ENCODE results near the gene CPB1.

DNA sequence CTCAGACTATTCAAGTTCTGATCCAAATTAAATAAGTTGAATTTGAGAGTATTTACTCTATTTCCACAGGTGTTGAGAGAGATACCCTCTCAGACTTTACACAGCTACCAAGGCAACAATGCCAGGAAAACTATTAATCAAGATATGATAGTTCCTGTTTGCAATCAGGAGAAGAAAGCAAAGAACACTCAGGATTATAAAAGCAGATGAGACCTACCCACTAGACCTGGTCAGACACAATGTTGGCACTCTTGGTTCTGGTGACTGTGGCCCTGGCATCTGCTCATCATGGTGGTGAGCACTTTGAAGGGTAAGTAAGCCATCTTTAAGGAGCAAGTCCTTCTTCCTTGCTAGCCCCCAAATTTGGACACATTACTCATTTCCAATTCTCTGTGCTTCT lies at the start of gene CPB1:
- TF ChIP-seq KDM1A (IDR thresholded peaks at IDR 0.05; ENCODE audit: borderline replicate concordance): no peak
- TF ChIP-seq JUND (IDR thresholded peaks at IDR 0.05; ENCODE audit: low read depth, low read length): no peak
- TF ChIP-seq YY1 (IDR thresholded peaks at IDR 0.05; ENCODE audit: low read depth, low read length): no peak
- TF ChIP-seq, protein P1, sequence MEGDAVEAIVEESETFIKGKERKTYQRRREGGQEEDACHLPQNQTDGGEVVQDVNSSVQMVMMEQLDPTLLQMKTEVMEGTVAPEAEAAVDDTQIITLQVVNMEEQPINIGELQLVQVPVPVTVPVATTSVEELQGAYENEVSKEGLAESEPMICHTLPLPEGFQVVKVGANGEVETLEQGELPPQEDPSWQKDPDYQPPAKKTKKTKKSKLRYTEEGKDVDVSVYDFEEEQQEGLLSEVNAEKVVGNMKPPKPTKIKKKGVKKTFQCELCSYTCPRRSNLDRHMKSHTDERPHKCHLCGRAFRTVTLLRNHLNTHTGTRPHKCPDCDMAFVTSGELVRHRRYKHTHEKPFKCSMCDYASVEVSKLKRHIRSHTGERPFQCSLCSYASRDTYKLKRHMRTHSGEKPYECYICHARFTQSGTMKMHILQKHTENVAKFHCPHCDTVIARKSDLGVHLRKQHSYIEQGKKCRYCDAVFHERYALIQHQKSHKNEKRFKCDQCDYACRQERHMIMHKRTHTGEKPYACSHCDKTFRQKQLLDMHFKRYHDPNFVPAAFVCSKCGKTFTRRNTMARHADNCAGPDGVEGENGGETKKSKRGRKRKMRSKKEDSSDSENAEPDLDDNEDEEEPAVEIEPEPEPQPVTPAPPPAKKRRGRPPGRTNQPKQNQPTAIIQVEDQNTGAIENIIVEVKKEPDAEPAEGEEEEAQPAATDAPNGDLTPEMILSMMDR (IDR thresholded peaks at IDR 0.05 in 2 of 3, conservative IDR thresholded peaks at IDR 0.05 in 1 of 3; ENCODE audit: control insufficient read depth in 2 of 3, extremely low read depth in 1 of 3, insufficient read depth in 1 of 3, low read depth in 3 of 3, low read length in 3 of 3): no peak
- TF ChIP-seq, protein P2, sequence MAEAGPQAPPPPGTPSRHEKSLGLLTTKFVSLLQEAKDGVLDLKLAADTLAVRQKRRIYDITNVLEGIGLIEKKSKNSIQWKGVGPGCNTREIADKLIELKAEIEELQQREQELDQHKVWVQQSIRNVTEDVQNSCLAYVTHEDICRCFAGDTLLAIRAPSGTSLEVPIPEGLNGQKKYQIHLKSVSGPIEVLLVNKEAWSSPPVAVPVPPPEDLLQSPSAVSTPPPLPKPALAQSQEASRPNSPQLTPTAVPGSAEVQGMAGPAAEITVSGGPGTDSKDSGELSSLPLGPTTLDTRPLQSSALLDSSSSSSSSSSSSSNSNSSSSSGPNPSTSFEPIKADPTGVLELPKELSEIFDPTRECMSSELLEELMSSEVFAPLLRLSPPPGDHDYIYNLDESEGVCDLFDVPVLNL (IDR thresholded peaks at IDR 0.05; ENCODE audit: low read depth, low read length): no peak
- no peak for TF ChIP-seq MXI1 (IDR thresholded peaks at IDR 0.05; ENCODE audit: low read depth, low read length)
- TF ChIP-seq HCFC1 (IDR thresholded peaks at IDR 0.05; ENCODE audit: low read length): no peak
